ENCODE results near the gene APOE. TPM values are rescaled to one million over a fixed set of nuclear protein-coding genes. Genes with fewer than 3 reads are reported as not detected.
A peak's percentile ranks its signal among the peaks of the same experiment; 100 is the strongest.
"Not testable (repeated sequence)": the region's sequence is repeated elsewhere in the genome, so short reads cannot be mapped to it uniquely, and the experiment has no call there.

The APOE gene
- total RNA-seq (2014; rRNA removed; shearing (Covaris generic)), result 1.6 and 3.5 TPM in 2 replicates

- no peak for DNase-seq (ENCODE audit: low read depth)
Measured at GRCh38 chr19:44905437-44906160, at the start of gene APOE. TSS of gene APOE (plus strand) at chr19:44905796. CDS start at chr19:44906625, 829 bp downstream.

DNA sequence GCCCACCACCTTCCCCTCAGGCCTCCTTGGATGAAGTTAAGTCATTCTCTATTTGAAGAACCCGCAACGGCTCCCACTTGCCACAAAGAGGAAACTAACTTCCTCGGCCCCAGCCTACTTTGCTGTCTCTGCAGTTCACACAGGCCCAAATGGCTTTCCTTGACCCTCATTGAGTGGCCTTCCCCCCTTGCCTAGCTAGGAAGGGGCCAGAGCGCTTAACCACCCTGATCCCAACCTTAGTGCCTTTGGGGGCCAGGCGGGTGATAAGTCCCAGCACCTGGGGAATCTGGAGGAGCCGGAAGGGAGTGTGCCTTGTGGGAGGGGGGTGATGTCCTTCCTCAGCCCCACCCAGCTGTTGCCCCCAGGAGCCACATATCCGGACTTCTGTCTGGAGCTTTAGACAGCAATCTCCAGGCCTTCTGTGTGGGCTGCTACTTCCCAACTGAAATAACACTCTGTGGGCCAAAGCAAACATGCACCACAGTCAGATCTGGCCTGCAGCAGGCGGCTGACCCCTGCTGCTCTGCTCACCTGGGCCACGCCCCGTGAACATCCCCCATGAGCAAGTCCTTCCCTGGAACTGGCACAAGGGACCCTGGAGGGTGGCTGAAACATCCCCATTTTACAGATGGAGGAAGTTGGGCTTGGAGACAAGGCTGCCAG lies 49.0 kb upstream of the APOE start:
- no peak for DNase-seq (ENCODE audit: low read depth)

- DNase-seq (ENCODE audit: low read depth), result no peak
Measured at GRCh38 chr19:44857837-44858236, 47.8 kb upstream of the APOE start.

DNA sequence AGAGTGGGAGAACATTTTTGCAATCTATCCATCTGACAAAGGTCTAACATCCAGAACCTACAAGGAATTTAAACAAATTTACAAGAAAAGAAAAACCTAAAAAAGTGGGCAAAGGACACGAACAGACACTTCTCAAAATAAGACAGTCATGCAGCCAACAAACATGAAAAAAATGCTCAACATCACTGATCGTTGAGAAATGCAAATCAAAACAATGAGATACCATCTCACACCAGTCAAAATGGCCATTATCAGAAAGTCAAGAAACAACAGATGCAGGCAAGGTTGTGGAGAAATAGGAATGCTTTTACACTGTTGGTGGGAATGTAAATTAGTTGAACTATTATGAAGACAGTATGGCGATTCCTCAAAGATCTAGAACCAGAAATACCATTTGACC lies 44.0 kb upstream of the APOE start:
- not testable (repeated sequence) for DNase-seq (ENCODE audit: low read depth)

GRCh38 chr19:44863990-44864389 lies 41.6 kb upstream of the APOE start:
- DNase-seq (ENCODE audit: low read depth), result no peak

DNA sequence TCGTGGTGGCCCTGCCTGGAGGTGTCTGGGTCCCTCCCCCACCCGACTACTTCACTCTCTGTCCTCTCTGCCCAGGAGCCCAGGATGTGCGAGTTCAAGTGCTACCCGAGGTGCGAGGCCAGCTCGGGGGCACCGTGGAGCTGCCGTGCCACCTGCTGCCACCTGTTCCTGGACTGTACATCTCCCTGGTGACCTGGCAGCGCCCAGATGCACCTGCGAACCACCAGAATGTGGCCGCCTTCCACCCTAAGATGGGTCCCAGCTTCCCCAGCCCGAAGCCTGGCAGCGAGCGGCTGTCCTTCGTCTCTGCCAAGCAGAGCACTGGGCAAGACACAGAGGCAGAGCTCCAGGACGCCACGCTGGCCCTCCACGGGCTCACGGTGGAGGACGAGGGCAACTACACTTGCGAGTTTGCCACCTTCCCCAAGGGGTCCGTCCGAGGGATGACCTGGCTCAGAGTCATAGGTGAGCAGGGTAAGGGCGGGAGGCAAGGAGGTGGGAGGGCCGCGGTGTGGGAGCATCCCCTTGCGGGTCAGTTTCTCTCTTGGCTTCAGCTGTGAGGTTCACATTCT lies 40.3 kb upstream of the APOE start:
- DNase-seq (ENCODE audit: low read depth), result no peak

DNA sequence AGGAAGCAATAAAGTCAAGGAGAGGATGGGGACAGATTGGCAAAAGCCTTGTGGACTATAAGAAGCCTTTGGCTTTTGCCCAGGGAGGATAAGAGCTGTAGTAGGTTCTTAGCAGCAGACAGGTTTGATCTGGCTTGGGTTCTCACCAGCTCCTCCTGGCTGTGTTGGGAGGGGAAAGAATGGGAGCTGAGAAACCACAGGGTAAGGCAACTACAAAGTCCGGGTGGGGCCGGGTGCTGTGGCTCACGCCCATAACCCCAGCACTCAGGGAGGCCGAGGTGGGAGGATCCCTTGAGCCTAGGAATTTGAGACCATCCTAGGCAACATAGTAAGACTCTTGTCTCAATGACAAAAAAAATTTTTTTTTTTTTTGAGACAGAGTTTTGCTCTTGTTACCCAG lies 38.9 kb upstream of the APOE start:
- no peak for DNase-seq (ENCODE audit: low read depth)

GRCh38 chr19:44867578-44867977 lies 38.0 kb upstream of the APOE start:
- no peak for DNase-seq (ENCODE audit: low read depth)

GRCh38 chr19:44869733-44870470 lies 35.7 kb upstream of the APOE start:
- peak; percentile 87 for DNase-seq (ENCODE audit: low read depth)

DNA sequence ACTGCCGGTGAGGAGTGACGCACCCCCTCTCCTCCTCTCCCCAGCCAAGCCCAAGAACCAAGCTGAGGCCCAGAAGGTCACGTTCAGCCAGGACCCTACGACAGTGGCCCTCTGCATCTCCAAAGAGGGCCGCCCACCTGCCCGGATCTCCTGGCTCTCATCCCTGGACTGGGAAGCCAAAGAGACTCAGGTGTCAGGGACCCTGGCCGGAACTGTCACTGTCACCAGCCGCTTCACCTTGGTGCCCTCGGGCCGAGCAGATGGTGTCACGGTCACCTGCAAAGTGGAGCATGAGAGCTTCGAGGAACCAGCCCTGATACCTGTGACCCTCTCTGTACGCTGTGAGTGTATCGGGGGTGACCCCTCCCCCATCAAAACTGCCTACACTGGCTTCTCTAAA lies 33.8 kb upstream of the APOE start:
- no peak for DNase-seq (ENCODE audit: low read depth)

DNA sequence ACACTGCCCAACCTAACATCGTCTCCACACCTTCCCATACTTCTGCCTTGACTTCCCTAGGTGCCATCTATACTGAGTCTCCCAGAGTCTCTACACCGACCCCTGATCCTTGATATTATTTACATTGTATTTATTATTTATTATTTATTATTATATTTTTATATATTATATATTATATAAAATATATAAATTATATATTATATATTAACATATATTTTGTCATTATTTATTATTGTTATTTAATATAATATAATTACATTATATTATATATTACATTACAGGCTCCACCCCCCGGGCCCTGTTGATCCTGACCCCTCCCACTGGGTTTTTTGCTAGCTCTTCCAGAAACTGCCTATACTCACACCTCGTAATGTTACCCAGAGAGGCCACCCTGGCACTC lies 32.9 kb upstream of the APOE start:
- DNase-seq (ENCODE audit: low read depth), result no peak

DNA sequence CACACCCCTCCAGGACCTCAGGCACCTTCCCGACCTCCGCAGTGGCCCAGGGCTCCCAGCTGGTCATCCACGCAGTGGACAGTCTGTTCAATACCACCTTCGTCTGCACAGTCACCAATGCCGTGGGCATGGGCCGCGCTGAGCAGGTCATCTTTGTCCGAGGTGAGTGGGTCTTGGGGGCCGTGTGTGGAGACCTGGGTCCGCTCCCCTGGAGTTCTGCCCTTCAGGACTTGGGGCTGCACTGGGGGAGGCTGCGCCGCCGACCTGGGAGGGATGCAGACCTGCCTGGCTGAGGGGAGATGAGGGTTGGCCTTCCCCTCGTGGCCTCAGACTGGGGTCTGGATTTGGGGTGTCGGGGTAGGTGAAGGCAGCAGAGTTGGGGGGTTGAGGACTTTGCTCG lies 31.3 kb upstream of the APOE start:
- DNase-seq (ENCODE audit: low read depth), result no peak

- peak; percentile 54 for DNase-seq (ENCODE audit: low read depth)
Measured at GRCh38 chr19:44875666-44876451, 29.7 kb upstream of the APOE start.

- no peak for DNase-seq (ENCODE audit: low read depth)
Measured at GRCh38 chr19:44876930-44877535, 28.6 kb upstream of the APOE start.

GRCh38 chr19:44878120-44878865 lies 27.3 kb upstream of the APOE start:
- DNase-seq (ENCODE audit: low read depth), result no peak

DNA sequence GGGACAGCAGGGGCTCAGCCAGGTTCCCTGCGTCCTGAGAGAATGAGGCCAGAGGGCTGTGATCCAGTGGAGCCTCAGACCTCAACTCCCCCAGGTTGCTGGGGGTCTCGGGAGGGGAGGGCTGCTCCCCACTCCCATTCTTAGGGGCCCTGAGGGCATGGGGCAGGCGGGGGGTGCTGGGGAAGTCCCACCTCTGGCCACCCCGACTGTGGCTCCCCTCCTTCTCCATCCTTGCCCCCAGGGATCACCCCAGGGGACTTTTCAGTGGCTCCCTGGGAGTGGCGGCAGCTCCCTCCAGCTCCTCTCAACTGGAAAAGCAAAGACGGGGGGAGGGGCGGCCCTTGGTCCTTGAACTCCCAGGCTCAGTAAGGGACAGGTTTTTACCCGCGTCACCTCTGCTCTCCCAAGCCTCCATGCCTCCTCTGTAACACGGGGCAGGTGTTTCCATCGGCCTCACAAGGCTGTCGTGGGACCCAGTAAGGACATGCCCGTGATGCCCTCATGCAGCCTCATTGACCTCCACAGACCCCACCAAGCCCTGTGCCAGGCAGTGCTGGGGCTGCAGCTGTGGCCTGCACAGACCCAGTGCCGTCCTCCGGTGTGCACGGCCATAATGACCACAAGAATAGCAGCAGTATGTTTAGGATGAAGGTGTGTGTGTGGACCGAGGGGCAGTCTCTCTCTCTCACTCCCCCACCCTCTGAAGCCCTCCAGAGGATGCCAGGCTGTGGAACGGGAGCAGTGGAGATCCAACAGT lies 26.1 kb upstream of the APOE start:
- DNase-seq (ENCODE audit: low read depth), result no peak

DNA sequence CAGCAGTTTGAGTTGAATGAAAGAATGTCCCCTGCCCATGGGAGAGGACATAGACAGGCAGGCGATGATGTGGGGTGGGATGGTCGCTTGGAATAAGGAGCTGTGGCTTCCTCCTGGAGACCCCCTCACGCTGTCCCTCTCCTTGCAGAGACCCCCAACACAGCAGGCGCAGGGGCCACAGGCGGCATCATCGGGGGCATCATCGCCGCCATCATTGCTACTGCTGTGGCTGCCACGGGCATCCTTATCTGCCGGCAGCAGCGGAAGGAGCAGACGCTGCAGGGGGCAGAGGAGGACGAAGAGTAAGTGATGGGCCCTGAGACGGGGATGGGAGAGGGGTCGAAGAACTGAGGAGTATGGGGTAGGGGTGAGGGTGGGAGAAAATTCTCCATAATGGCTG lies 23.5 kb upstream of the APOE start:
- DNase-seq (ENCODE audit: low read depth), result no peak

- DNase-seq (ENCODE audit: low read depth), result not testable (repeated sequence)
Measured at GRCh38 chr19:44882619-44883397, 22.8 kb upstream of the APOE start.

DNA sequence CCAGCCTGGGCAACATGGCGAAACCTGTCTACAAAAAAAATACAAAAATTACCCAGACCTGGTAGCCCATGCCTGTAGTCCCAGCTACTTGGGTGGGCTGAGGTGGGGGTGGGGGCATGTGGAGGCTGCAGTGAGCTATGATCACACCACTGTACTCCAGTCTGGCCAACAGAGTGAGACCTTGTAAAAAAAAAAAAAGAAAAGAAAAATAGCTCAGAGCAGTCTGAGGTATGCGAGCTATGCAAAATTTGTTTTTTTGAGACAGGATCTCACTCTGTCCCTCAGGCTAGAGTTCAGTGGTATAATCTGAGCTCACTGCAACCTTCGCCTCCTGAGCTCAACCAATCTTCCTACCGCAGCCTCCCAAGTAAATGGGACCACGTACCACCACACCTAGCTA lies 21.7 kb upstream of the APOE start:
- peak; percentile 36 for DNase-seq (ENCODE audit: low read depth)
